ENCODE measurements around the gene CCDC74B. TPM values are rescaled to one million over a fixed set of nuclear protein-coding genes. Genes with fewer than 3 reads are reported as not detected.
"Not testable (repeated sequence)": the region's sequence is repeated elsewhere in the genome, so short reads cannot be mapped to it uniquely, and the experiment has no call there.

CCDC74B gene
- total RNA-seq, 1 experiment from 2014 or later = 2.4 TPM

- CTCF ChIA-PET; H3K27me3 ChIP-seq (ENCODE audit: insufficient read depth, low read depth); H3K4me1 ChIP-seq (replicated peaks; ENCODE audit: insufficient read depth); H4K20me1 ChIP-seq (ENCODE audit: insufficient read depth); BruUV-seq (replicated peaks); intact Hi-C loops (cut with micrococcal nuclease; ENCODE audit: unreplicated experiment); H3K9me2 ChIP-seq (ENCODE audit: insufficient read depth); H3K4me3 ChIP-seq; H3K36me3 ChIP-seq (ENCODE audit: low read depth); H3K79me2 ChIP-seq (ENCODE audit: low read depth); H3K4me2 ChIP-seq; POLR2A ChIA-PET (ENCODE audit: unreplicated experiment); H2AFZ ChIP-seq; H3F3A ChIP-seq (ENCODE audit: insufficient read depth, low read depth); H3K27ac ChIP-seq; DNase-seq; H3K9me3 ChIP-seq (ENCODE audit: insufficient read depth, low read depth): not testable (repeated sequence)
These were observed 6.1 kb downstream of the CCDC74B start for GRCh38 chr2:130138841-130139251.

- DNase-seq; H3K79me2 ChIP-seq (ENCODE audit: low read depth); BruUV-seq (replicated peaks); intact Hi-C loops (cut with micrococcal nuclease; ENCODE audit: unreplicated experiment); CTCF ChIA-PET; H3K4me3 ChIP-seq; H3K27ac ChIP-seq; H3K9me3 ChIP-seq (ENCODE audit: insufficient read depth, low read depth); H3K36me3 ChIP-seq (ENCODE audit: low read depth); H4K20me1 ChIP-seq (ENCODE audit: insufficient read depth); POLR2A ChIA-PET (ENCODE audit: unreplicated experiment); H3F3A ChIP-seq (ENCODE audit: insufficient read depth, low read depth); H3K4me1 ChIP-seq (replicated peaks; ENCODE audit: insufficient read depth); H3K4me2 ChIP-seq; H3K9me2 ChIP-seq (ENCODE audit: insufficient read depth); H2AFZ ChIP-seq: not testable (repeated sequence)
- H3K27me3 ChIP-seq (ENCODE audit: insufficient read depth, low read depth) = peaks cover 13% of the 10 kb centered on the region
These were observed 6.6 kb downstream of the CCDC74B start for GRCh38 chr2:130138326-130138725.

GRCh38 chr2:130137118-130137517 is 7.8 kb downstream of the CCDC74B start:
- H2AFZ ChIP-seq; H3K27ac ChIP-seq; H3F3A ChIP-seq (ENCODE audit: insufficient read depth, low read depth); intact Hi-C loops (cut with micrococcal nuclease; ENCODE audit: unreplicated experiment); H3K36me3 ChIP-seq (ENCODE audit: low read depth); DNase-seq; BruUV-seq (replicated peaks); H4K20me1 ChIP-seq (ENCODE audit: insufficient read depth); POLR2A ChIA-PET (ENCODE audit: unreplicated experiment); CTCF ChIA-PET; H3K79me2 ChIP-seq (ENCODE audit: low read depth); H3K4me3 ChIP-seq; H3K4me2 ChIP-seq; H3K9me2 ChIP-seq (ENCODE audit: insufficient read depth); H3K9me3 ChIP-seq (ENCODE audit: insufficient read depth, low read depth); H3K4me1 ChIP-seq (replicated peaks; ENCODE audit: insufficient read depth): not testable (repeated sequence)
- peaks cover 19% of the 10 kb centered on the region for H3K27me3 ChIP-seq (ENCODE audit: insufficient read depth, low read depth)

GRCh38 chr2:130136546-130136945 is 8.4 kb downstream of the CCDC74B start:
- H3K4me3 ChIP-seq; intact Hi-C loops (cut with micrococcal nuclease; ENCODE audit: unreplicated experiment); H3K4me1 ChIP-seq (replicated peaks; ENCODE audit: insufficient read depth); H2AFZ ChIP-seq; H3K27ac ChIP-seq; H3F3A ChIP-seq (ENCODE audit: insufficient read depth, low read depth); H4K20me1 ChIP-seq (ENCODE audit: insufficient read depth); H3K36me3 ChIP-seq (ENCODE audit: low read depth); POLR2A ChIA-PET (ENCODE audit: unreplicated experiment); H3K79me2 ChIP-seq (ENCODE audit: low read depth); H3K9me3 ChIP-seq (ENCODE audit: insufficient read depth, low read depth); H3K9me2 ChIP-seq (ENCODE audit: insufficient read depth); CTCF ChIA-PET; H3K4me2 ChIP-seq; BruUV-seq (replicated peaks); DNase-seq: not testable (repeated sequence)
- peaks cover 22% of the 10 kb centered on the region for H3K27me3 ChIP-seq (ENCODE audit: insufficient read depth, low read depth)

- ChIA-PET POLR2A (ENCODE audit: unreplicated experiment) (no interaction called here), CTCF (no interaction called here)
- H3K4me2 ChIP-seq = no peak overlapping the region
- no peaks in the 10 kb centered on the region for H3K79me2 ChIP-seq (ENCODE audit: low read depth)
- no peaks in the 10 kb centered on the region for H3K9me2 ChIP-seq (ENCODE audit: insufficient read depth)
- intact Hi-C loops (cut with micrococcal nuclease; ENCODE audit: unreplicated experiment) = no loop called here
- H3F3A ChIP-seq (ENCODE audit: insufficient read depth, low read depth) = no peaks in the 10 kb centered on the region
- no peak overlapping the region for H3K27ac ChIP-seq
- DNase-seq = peak in 1 of 2 experiments; percentile 34
- no peaks in the 10 kb centered on the region for H4K20me1 ChIP-seq (ENCODE audit: insufficient read depth)
- peaks cover 22% of the 10 kb centered on the region for H3K27me3 ChIP-seq (ENCODE audit: insufficient read depth, low read depth)
- H3K9me3 ChIP-seq (ENCODE audit: insufficient read depth, low read depth) = no peaks in the 10 kb centered on the region
- H3K4me1 ChIP-seq (replicated peaks; ENCODE audit: insufficient read depth) = no peaks in the 10 kb centered on the region
- TF ChIP-seq EZH2 (IDR thresholded peaks at IDR 0.05; ENCODE audit: low read depth) = no peak
- TF ChIP-seq CTCF (conservative IDR thresholded peaks at IDR 0.05) = no peak
- BruUV-seq (replicated peaks) = no TSS peak
- H2AFZ ChIP-seq = no peak overlapping the region
- H3K4me3 ChIP-seq = no peak overlapping the region
- H3K36me3 ChIP-seq (ENCODE audit: low read depth) = no peaks in the 10 kb centered on the region
These were observed 9.0 kb downstream of the CCDC74B start for GRCh38 chr2:130135692-130136541.

GRCh38 chr2:130129120-130129829 is 15.6 kb downstream of the CCDC74B start, which contains the start of gene POTEF:
TSS of gene POTEF (minus strand) at chr2:130129222. CDS start at chr2:130120515, 8,707 bp downstream.
- intact Hi-C loops (cut with micrococcal nuclease; ENCODE audit: unreplicated experiment); H3K79me2 ChIP-seq (ENCODE audit: low read depth); H4K20me1 ChIP-seq (ENCODE audit: insufficient read depth); H3K4me2 ChIP-seq; H3K9me2 ChIP-seq (ENCODE audit: insufficient read depth); H3K27ac ChIP-seq; H3K9me3 ChIP-seq (ENCODE audit: insufficient read depth, low read depth); POLR2A ChIA-PET (ENCODE audit: unreplicated experiment); H2AFZ ChIP-seq; DNase-seq; H3K36me3 ChIP-seq (ENCODE audit: low read depth); H3F3A ChIP-seq (ENCODE audit: insufficient read depth, low read depth); H3K4me3 ChIP-seq; H3K4me1 ChIP-seq (replicated peaks; ENCODE audit: insufficient read depth); BruUV-seq (replicated peaks); CTCF ChIA-PET: not testable (repeated sequence)
- peaks cover 18% of the 10 kb centered on the region for H3K27me3 ChIP-seq (ENCODE audit: insufficient read depth, low read depth)

Measured in PC-9 (cell line).